ELF-1 (cell line): ENCODE results near the gene C7.
"Not testable (repeated sequence)": the region's sequence is repeated elsewhere in the genome, so short reads cannot be mapped to it uniquely, and the experiment has no call there.

Experiments
- DNase-seq: peaks from one replicate; pipeline ENCODE4 v3.0.0-alpha.2; 2016; ENCODE audit warnings: low read depth, low spot score

Gene C7

DNA sequence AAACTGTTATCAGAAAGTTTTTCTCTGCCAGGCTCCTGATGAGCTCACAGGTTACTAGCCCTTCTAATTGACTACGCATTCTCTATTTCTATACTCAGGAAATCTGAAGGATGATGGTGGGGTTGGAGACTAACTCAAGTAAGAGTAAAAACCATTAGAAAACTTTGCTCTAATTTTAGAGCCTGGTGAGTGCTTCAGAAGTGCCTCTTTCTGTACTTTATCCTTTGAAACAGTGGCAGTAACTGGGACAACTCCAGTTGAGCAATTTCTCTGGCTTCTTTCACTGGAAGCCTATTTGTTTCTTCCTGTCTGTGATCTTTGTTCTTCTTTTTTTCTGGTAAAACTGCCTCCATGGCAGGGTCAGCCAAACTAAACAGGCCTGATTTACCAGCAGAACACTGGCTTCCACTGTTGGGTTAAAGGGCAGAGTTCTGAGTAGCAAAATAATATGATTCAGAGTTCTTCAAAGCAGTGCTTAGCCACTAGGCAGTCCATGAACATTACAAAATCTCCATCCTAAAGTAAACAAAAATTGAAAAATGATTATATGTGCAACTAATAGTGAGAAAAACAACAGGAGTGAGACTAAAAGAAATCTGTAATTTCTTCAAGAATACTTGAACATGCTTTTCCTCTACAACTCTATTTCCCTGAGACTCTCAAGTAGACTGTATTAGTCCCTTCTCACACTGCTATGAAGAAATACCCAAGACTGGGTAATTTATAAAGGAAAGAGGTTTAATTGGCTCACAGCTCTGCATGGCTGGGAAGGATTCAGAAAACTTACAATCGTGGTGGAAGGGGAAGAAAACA is 82.1 kb downstream of the C7 start:
- DNase-seq: no peak

DNA sequence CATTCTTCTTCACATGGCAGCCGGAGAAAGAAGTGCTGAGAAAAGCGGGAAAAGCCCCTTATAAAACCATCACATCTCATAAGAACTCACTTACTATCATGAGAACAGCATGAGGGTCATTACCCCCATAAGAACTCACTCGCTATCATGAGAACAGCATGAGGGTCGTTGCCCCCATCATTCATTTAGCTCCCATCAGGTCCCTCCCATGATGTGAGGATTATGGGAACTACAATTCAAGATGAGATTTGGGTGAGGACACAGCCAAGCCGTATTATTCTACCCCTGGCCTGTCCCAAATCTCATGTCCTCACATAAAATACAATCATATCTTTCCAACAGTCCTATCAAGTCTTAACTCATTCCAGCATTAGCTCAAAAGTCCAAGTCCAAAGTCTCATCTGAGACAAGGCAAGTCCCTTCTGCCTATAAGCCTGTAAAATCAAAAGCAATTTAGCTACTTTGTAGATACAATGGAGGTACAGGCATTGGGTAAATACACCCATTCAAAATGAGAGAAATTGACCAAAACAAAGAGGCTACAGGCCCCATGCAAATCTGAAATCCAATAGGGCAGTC is 82.8 kb downstream of the C7 start:
- no peak for DNase-seq

DNA sequence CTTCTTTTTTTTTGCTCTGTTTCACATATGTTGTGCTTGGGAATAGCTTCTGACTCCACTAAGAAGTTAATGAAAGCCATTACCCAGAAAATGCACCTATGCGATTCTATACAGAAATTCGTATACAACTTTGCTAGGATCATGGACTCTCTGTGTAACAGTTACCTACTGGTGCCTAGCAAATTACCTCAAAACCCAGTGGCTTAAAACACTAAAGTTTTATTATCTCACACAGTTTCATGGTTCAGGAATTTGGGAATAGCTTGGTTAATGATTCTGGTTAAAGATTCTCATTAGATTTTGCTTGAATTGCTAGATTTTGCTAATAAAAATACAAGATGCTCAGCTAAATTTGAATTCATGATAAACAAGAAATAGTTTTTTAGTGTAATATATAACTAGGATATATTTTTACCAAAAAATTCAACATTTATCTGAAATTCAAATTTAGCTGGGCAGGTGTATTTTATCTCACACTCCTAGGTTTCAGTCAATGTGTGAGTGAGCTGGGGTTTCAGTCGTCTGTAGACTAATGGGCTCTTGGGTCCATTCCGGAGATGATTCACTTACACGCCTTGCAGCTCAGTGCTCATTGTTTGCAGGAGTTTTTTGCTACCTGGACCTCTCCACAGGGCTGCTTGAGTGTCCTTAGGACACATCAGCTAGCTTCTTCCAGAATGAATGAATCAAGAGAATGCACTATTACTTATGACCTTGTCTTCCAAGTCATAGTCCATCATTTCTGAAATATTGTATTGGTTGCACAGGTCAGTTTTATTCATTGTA is 86.7 kb downstream of the C7 start:
- no peak for DNase-seq

DNA sequence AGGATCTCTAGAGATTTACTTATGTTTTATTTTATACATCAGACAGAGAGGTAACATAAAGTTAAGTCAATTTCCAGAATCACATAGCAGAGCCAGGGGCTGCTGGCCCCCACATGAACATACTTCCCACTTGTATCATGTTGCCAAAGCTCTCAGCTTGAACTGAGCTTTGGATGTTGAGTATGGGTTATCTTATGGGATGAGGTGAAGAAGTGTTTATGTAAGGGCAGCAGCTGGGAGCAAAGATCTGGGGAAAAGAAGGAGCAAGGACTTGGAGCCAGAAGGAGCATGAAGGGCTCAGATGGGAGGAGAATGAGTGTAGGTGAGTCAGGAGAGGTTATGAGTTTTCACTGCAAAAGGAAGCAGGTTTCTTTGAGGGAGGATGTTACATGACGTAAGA is 89.8 kb downstream of the C7 start:
- no peak for DNase-seq

DNA sequence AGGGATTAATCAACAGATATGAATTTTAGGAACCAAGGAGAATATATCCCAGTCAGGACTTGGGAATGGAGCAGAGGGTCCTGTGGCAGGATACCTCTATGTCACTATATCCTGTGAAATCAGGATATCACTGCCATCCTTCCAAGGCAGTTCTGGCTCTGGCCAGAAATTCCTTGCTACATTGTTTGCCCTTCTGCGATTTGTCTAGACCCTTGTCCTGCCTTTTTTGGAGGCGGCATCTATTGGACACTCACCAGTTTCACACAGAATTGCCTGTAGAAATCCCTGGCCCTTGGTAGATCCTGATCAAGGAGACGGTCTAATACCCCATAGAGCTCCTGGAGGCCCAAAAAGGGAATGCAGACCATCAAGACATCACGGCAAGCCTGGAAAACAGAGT is 90.7 kb downstream of the C7 start:
- no peak for DNase-seq

DNA sequence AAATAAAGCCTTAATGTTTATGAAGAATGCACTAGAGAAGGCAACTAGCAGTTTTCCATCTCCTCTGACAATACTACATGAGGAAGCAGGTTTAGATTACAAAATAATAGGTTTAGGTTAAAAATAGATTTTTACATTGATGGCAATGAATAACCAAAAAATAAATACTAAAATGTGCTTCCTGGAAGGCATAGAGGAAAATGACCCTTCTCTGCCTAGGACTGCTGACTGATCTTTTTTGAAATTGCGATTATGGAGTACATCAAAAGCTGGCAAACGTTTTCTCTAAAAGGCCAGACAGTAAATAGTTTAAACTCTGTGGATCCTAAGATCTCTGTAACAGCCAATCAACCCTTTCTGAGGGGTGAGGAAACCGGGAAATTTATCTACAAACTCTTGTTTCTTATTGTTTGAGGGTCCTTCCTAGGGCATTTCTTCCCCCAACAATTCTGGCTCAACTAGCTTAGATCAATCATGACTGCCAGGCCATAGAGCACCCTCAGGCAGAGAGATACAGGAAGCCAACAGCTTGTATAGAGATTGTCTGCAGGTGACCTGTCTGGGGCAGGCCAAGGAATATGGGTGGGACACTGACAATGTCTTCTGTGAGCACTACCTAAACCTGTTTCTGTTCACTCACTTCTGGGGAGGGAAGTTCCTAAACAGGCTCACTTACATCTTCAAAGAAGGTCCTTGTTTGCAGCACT is 94.5 kb downstream of the C7 start:
- DNase-seq: no peak

DNA sequence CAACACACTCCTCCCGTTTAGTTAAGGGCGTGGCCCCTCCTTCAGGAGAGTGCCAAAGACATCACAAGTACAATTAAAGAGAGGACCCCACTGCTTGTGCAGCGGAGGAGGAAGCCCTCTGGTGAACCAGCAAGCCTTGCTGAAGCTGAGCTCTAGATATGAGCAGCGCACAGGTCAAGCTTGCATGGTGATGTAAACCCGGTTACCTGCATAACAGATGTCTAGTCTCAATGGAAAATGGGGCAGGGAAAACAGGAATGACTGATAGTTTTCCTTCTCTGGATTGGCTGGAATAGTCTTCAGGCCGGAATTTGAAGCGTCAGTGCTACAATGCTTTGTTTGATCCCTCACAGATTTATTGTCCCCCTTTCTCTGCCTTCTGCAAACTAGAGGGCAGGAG is 95.6 kb downstream of the C7 start:
- DNase-seq: no peak

DNA sequence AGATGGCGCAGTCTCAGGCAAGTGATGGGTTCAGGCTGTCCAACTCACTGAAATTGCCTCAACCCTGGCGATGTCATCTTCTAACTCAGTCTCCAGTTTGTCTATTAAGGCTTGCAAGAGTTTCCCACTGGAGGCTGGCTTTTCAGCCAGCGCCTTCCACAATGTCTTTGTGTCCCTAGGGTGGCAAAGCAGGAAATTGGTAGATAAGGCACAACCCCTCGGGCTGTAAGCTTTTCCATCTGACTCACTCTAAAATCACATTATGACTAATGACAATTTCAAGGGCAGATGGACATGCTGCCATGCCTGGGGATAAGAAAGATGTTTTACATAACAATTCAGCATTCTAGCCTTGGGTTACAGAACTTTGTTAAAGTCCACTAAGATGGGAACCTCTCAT is 99.9 kb downstream of the C7 start:
- DNase-seq: no peak

DNA sequence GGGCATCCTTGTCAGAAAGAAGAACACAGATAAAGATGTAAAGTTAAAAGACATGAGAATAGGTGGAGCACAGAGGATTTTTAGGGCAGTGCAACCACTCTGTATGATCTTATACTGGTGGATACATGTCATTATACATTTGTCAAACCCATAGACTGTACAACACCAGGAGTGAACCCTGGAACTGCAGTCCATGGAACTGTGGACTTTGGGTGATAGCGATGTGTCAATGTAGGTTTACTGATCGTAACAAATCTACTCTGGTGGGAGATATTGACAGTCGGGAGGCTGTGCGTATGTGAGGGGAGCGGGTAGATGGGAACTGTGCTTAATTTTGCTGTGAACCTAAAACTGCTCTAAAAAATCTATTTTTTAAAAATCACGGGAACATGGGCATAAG is 101.3 kb downstream of the C7 start:
- DNase-seq: no peak

DNA sequence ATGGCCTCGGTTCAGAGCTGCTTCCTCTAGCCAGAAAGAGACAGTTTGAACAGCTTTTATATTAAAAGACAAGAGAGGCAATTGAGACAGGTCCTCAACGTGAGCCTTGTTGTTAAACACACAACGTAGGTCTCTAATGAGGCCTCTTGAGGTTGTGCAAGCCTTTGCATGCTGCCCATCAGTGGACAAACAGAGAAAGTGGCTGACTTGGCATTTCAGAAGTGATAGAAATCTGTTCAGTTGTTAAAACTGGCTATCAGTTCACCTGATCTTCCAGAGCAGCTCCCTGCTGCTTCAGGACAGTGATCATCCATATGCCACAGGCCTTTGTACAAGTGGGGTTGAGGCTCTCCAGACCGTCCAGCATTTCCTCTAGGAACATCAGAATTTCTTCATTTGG is 103.0 kb downstream of the C7 start:
- no peak for DNase-seq

DNA sequence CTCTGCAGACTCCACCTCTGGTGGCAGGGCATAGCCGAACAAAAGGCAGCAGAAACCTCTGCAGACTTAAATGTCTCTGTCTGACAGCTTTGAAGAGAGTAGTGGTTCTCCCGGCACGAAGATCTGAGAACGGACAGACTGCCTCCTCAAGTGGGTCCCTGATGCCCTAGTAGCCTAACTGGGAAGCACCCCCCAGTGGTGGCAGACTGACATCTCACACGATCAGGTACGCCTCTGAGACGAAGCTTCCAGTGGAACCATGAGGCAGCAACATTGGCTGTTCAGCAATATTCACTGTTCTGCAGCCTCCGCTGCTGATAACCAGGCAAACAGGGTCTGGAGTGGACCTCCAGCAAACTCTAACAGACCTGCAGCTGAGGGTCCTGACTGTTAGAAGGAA is 113.3 kb downstream of the C7 start:
- DNase-seq: not testable (repeated sequence)
